GM06990 (cell line): ENCODE data around the gene PHACTR1.

Experiments
- DNase-seq: peaks from one replicate; pipeline ENCODE4 v3.0.0-alpha.2; 2011; ENCODE audit not compliant: insufficient read length; ENCODE audit errors: extremely low read depth
- H3K27me3 ChIP-seq: replicated peaks from 2 replicates; pipeline ENCODE4 v1.6.0; 2011; ENCODE audit warnings: low read length; ENCODE audit not compliant: control insufficient read depth, insufficient read depth
- H3K36me3 ChIP-seq: 2 replicates; pipeline ENCODE4 v1.5.1; 2011; ENCODE audit warnings: low read length; ENCODE audit not compliant: control insufficient read depth, insufficient read depth
- H3K4me3 ChIP-seq: replicated peaks from 2 replicates; pipeline ENCODE4 v1.5.1; 2011; ENCODE audit warnings: low read depth, mild to moderate bottlenecking, control low read depth, low read length
- TF ChIP-seq, protein P1 (sequence below): IDR thresholded peaks from 2 replicates; pipeline ENCODE4 v1.5.1; 2011; ENCODE audit warnings: low read length, control low read depth, mild to moderate bottlenecking, inconsistent platforms; ENCODE audit not compliant: insufficient read depth, poor library complexity, severe bottlenecking

Gene PHACTR1

GRCh38 chr6:12947967-12948366, 231.4 kb downstream of the PHACTR1 start:
- DNase-seq: no peak
- H3K4me3 ChIP-seq: no peak overlapping the region
- TF ChIP-seq, protein P1, sequence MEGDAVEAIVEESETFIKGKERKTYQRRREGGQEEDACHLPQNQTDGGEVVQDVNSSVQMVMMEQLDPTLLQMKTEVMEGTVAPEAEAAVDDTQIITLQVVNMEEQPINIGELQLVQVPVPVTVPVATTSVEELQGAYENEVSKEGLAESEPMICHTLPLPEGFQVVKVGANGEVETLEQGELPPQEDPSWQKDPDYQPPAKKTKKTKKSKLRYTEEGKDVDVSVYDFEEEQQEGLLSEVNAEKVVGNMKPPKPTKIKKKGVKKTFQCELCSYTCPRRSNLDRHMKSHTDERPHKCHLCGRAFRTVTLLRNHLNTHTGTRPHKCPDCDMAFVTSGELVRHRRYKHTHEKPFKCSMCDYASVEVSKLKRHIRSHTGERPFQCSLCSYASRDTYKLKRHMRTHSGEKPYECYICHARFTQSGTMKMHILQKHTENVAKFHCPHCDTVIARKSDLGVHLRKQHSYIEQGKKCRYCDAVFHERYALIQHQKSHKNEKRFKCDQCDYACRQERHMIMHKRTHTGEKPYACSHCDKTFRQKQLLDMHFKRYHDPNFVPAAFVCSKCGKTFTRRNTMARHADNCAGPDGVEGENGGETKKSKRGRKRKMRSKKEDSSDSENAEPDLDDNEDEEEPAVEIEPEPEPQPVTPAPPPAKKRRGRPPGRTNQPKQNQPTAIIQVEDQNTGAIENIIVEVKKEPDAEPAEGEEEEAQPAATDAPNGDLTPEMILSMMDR: no peak
- no peaks in the 10 kb centered on the region for H3K36me3 ChIP-seq
- H3K27me3 ChIP-seq: no peaks in the 10 kb centered on the region

DNA sequence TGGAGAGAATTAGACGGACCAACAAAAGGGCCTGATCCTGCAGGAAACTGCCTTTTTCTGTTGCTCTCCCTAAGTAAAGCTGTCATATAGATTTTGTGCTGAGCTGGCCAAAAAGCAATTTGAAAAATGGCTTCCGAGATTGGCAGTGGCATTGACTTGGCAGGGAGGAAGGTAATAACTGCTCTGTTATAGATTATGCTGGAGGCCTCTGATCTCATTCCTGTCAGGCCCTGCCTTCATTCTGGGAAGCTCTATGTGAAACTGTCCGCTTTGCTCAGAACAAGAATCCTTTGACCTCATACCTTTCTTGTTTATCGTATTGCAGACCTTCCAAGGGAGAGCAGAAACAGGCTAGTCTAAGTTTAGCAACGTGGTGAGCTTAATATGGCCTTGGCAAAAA, 234.4 kb downstream of the PHACTR1 start:
- Histone ChIP-seq H3K4me3 (no peak overlapping the region), H3K27me3 (no peaks in the 10 kb centered on the region), H3K36me3 (no peaks in the 10 kb centered on the region)
- TF ChIP-seq, protein P1: no peak
- DNase-seq: no peak

- no peak for DNase-seq
- Histone ChIP-seq H3K27me3 (no peaks in the 10 kb centered on the region), H3K36me3 (no peaks in the 10 kb centered on the region), H3K4me3 (no peak overlapping the region)
- TF ChIP-seq, protein P1: no peak
Measured at GRCh38 chr6:12951415-12951814, 234.8 kb downstream of the PHACTR1 start.

GRCh38 chr6:12952318-12952717, 235.8 kb downstream of the PHACTR1 start:
- Histone ChIP-seq H3K4me3 (no peak overlapping the region), H3K36me3 (no peaks in the 10 kb centered on the region), H3K27me3 (no peaks in the 10 kb centered on the region)
- TF ChIP-seq, protein P1: no peak
- DNase-seq: no peak

GRCh38 chr6:12955956-12956355, 239.4 kb downstream of the PHACTR1 start:
- Histone ChIP-seq H3K4me3 (no peak overlapping the region), H3K36me3 (no peaks in the 10 kb centered on the region), H3K27me3 (no peaks in the 10 kb centered on the region)
- DNase-seq: no peak
- TF ChIP-seq, protein P1: no peak

GRCh38 chr6:12956991-12957320, 240.4 kb downstream of the PHACTR1 start:
- H3K36me3 ChIP-seq: no peaks in the 10 kb centered on the region
- TF ChIP-seq, protein P1: no peak
- H3K27me3 ChIP-seq: no peaks in the 10 kb centered on the region
- DNase-seq: no peak
- H3K4me3 ChIP-seq: peak overlapping the region; percentile 53
